NCI-H2107 treated with DMSO at 0.1 percent for 48 hours (cell line): Measurements from ENCODE around the gene RASSF6.
A peak's percentile ranks its signal among the peaks of the same experiment; 100 is the strongest.
"Not testable (repeated sequence)": the region's sequence is repeated elsewhere in the genome, so short reads cannot be mapped to it uniquely, and the experiment has no call there.

Source experiments
- DNase-seq: peaks from one replicate; lab custom pipeline; 2025; ENCODE audit not compliant: unreplicated experiment; lab: John Stamatoyannopoulos, UW

RASSF6 gene

GRCh38 chr4:73583666-73584065, 36.6 kb downstream of the RASSF6 start:
- no peak for DNase-seq

GRCh38 chr4:73577371-73577770, 42.9 kb downstream of the RASSF6 start:
- DNase-seq = no peak

GRCh38 chr4:73576381-73576780, 43.9 kb downstream of the RASSF6 start:
- DNase-seq = no peak

DNA sequence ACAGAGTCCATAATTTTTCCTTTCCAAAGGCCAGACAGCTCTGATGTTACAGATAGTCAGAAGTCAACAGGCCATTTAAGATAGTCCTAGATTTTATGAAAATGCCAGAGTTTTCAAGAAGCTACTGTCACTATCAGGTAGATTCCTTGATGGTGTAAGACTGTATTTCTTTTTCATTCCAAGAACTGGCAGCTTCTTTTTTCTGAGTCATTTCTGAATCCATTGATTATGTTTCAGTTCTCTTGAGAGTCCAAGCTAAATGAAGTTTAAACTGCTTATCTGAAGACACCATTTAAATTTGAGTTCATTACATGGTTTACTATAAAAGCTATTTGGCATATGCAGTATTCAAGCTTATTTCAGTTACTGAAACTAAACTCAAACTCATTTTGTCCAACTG, 44.6 kb downstream of the RASSF6 start:
- no peak for DNase-seq

DNA sequence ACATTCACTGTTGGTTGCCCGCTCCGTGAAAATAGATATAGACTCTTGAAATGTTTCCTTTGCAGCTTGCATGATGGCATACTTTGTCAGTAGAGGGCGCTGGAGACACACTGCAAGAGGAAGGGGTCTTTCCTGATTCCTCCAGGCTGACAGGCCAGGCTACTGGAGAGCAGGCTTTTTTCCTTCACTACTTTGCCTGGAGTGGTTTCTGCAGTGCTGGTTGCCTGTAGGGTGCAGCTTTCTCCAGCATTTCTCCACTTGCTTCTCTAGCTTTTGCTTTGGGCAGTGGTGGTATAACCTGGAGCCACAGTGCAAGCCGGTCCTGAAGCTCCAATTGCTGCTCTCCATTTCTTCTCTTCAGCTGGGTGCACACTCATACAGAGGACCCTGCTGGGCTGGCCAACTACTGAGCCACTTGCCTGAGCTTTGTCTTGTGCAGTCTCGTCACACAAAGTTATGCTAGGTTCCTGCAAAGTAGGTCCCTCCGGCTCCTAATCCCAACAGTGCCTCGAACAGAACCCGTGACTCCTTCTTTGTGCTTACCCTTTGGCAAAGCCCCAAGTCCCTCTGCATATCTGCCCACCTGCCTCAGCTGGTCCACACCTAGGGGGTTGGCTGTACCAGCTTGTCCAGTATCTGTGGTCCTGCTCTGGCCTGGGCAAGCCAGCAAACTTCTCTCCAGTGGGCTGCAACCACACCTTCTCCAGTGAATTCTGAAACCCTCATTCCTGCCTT, 46.3 kb downstream of the RASSF6 start:
- peak; percentile 73 for DNase-seq

GRCh38 chr4:73550865-73551264, 69.4 kb downstream of the RASSF6 start:
- not testable (repeated sequence) for DNase-seq

GRCh38 chr4:73544620-73545019, 75.6 kb downstream of the RASSF6 start:
- DNase-seq = no peak

DNA sequence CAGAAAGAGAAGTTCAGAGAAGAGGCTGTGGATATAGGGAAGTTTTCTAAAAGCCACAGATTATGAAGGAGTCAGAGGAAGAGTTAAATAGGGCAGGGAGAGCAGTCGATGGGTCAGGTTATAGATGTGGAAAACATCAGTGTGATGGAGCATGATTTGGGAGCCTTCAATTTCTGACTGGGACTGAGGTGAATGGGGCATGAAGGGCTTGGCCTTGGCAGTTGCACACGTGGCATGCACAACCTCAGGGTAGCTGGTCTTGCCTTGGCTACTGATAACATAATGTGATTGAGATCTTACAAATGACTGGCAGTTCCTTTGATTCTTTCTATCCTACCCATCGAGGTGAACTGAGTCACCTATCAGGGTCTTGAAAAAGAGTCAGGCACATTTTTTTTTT, 79.0 kb downstream of the RASSF6 start:
- no peak for DNase-seq

GRCh38 chr4:73540826-73541225, 79.4 kb downstream of the RASSF6 start:
- no peak for DNase-seq

DNA sequence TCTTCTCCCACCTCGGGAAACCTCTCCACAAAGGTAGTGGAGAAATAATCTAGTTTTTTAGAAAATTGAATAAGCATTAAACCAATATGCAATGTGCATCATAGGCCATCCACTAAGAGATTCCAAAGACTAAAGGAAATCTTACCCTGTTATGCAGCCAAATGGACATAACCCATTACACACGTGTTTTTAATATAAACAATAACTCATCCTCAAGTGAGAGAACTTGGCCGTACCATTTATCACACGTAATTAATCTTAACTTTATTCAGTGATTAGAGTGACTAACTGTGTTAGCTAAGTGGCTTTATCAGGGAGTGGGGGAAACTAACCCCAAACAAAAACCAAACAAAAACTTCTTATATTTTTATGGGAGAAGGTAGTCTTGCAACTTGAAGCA, 80.8 kb downstream of the RASSF6 start:
- DNase-seq = no peak

GRCh38 chr4:73538162-73538561, 82.1 kb downstream of the RASSF6 start:
- no peak for DNase-seq

DNA sequence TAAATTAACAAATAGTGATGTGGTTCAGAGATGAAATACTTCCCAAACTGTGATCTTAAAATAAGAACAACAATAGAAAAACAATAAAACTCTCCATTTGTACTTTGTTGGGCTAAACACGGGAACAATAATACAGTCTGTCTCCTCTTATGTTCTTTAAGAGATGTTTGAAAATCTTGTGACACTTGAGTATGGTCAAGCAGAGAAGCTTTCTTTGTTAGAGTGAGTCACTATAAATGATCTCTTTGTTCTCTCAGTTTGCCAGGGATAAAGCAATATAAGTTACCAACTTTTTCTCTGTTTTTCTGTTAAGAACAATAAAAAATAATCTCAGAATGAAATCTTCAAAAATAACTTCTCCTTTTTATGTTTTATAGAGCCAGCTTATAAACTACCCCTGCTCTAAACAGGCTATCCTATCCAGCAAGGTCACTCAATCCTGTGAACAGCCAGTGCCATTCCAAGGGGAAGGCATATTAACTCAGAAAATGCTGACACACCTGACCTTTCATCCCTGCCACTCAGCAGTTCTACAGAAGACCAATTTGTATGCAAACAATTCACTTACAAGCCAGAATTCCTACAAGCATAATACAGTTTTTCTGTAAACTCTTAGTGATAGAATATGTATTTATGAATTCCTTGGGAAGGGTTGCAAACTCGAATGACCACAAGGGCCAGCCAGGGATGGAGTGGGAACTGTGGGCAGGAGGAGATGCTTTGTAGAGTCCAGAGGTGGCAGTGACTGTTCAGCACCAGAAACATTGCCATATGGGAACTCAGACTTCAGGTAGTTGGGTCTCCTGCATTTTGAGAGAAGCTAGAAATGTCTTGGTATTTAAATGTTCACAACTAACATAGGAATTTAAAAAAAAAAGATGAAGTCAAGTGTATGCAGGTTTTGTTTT, 86.5 kb downstream of the RASSF6 start:
- no peak for DNase-seq

DNA sequence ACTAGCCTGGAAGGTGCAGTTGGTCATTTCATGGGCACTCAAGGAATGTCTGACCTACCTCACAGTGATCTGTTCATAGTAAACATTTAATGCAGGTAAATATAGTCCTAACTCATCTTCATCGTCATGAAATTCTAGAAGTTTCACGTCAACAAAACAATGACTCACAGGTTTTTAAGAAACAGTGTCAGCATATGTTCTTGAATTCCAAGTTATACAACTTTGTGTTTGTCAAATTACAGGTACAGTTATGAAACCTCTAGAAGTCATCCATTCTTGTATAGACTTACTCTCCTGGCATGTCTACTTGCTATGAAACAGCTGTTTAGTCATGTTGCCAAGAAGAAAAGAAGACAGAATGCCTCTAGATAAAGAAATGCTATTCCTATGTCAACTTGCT, 92.1 kb downstream of the RASSF6 start:
- DNase-seq = no peak

- no peak for DNase-seq
These were observed 93.0 kb downstream of the RASSF6 start for GRCh38 chr4:73527196-73527595.

DNA sequence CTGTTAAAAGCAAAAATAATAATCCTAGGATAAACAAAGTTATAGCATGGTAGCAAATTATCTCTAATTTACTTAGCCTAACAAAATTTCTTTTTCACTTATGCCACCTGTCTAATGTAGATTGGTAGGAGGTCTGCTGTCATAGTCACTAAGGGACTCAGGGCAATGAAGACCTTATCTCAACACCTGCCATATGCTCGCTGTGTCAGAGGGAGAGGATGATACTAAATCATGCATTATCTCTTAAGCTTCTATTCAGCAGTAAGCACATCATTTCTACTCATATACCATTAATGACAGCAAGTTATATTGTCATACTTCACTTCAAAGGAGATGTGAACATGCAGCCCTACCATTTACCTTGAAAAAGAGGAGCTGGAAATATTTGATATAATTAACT, 94.6 kb downstream of the RASSF6 start:
- no peak for DNase-seq

- DNase-seq = peak; percentile 62
These were observed 97.1 kb downstream of the RASSF6 start for GRCh38 chr4:73523126-73523525.
